Adrenal gland (tissue), 5 donors: ENCODE data around the gene MRC1.
A peak's percentile ranks its signal among the peaks of the same experiment; 100 is the strongest.

ENCODE experiments used
- POLR2A ChIP-seq, 2 donors: fragments of 450-650 bp; IDR thresholded peaks; one replicate each; pipeline ENCODE4 v1.6.1; 2017; ENCODE audit warnings: antibody characterized with exemption in 2 of 2, mild to moderate bottlenecking in 2 of 2, moderate library complexity in 1 of 2
- TF ChIP-seq, protein P1 (sequence below), 6 experiments: fragments of 450-650 bp in 4 of 6; fragments of 200-600 bp in 2 of 6; sonication (generic) in 1 of 6; IDR thresholded peaks; 1 replicate in 5 of 6; 2 replicates in 1 of 6; pipeline versions ENCODE4 v1.5.1 to v1.8.0; 2016 to 2021; ENCODE audit warnings: antibody characterized with exemption in 6 of 6, mild to moderate bottlenecking in 2 of 6, moderate library complexity in 1 of 6
- donor health status: DM: no; HTN: no; CAD: no.

DNA sequence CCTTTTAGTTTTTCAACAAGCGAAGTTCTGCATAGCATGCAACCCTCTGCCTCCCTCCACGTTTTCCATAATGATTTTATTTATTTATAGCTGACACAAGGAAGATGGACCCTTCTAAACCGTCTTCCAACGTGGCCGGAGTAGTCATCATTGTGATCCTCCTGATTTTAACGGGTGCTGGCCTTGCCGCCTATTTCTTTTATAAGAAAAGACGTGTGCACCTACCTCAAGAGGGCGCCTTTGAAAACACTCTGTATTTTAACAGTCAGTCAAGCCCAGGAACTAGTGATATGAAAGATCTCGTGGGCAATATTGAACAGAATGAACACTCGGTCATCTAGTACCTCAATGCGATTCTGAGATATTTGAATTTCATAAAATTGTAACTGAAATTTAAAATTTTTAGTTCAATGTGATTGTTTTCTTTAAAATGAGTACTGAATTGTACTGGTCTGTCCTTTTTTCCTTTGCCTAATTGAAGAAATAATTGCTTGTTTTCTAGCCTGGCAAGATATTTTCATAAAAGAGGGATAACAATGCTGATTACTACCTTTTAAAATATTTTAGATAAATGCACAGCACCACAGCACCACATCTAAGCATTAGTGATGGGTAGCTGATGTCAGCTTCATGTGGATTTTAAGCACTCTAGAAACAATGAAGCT, 101.1 kb downstream of the MRC1 start:
- TF ChIP-seq, protein P1, sequence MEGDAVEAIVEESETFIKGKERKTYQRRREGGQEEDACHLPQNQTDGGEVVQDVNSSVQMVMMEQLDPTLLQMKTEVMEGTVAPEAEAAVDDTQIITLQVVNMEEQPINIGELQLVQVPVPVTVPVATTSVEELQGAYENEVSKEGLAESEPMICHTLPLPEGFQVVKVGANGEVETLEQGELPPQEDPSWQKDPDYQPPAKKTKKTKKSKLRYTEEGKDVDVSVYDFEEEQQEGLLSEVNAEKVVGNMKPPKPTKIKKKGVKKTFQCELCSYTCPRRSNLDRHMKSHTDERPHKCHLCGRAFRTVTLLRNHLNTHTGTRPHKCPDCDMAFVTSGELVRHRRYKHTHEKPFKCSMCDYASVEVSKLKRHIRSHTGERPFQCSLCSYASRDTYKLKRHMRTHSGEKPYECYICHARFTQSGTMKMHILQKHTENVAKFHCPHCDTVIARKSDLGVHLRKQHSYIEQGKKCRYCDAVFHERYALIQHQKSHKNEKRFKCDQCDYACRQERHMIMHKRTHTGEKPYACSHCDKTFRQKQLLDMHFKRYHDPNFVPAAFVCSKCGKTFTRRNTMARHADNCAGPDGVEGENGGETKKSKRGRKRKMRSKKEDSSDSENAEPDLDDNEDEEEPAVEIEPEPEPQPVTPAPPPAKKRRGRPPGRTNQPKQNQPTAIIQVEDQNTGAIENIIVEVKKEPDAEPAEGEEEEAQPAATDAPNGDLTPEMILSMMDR (IDR thresholded peaks at IDR 0.05) = peak; percentile 31 to 62 (median 50)
- TF ChIP-seq POLR2A (IDR thresholded peaks at IDR 0.05) = no peak
